Fibroblast of skin of abdomen (primary cell): ENCODE data around the gene VDR.

Experiments
- DNase-seq: peaks from one replicate; pipeline ENCODE4 v3.0.0-alpha.2; 2013

The VDR gene

GRCh38 chr12:47892819-47893218 is 12.0 kb downstream of the VDR start:
- DNase-seq, result peak; percentile 22

- no peak for DNase-seq
Observed at GRCh38 chr12:47891356-47891755, 13.4 kb downstream of the VDR start.

- no peak for DNase-seq
Observed at GRCh38 chr12:47889040-47889439, 15.8 kb downstream of the VDR start.

GRCh38 chr12:47888153-47888819 is 16.5 kb downstream of the VDR start:
- no peak for DNase-seq

GRCh38 chr12:47887529-47887928 is 17.3 kb downstream of the VDR start:
- DNase-seq, result no peak

GRCh38 chr12:47886510-47887240 is 18.1 kb downstream of the VDR start:
- DNase-seq, result peak; percentile 51

- no peak for DNase-seq
Observed at GRCh38 chr12:47885566-47885965, 19.2 kb downstream of the VDR start.

GRCh38 chr12:47885012-47885501 is 19.7 kb downstream of the VDR start:
- no peak for DNase-seq

- no peak for DNase-seq
Observed at GRCh38 chr12:47884501-47884900, 20.3 kb downstream of the VDR start.

- no peak for DNase-seq
Observed at GRCh38 chr12:47883663-47884195, 21.1 kb downstream of the VDR start.

GRCh38 chr12:47882781-47883546 is 21.8 kb downstream of the VDR start:
- DNase-seq, result no peak

GRCh38 chr12:47881826-47882427 is 22.9 kb downstream of the VDR start:
- peak; percentile 99 for DNase-seq

- no peak for DNase-seq
Observed at GRCh38 chr12:47881051-47881450, 23.7 kb downstream of the VDR start.

- DNase-seq, result no peak
Observed at GRCh38 chr12:47878918-47879481, 25.8 kb downstream of the VDR start.

GRCh38 chr12:47878293-47878917 is 26.4 kb downstream of the VDR start:
- DNase-seq, result no peak

- no peak for DNase-seq
Observed at GRCh38 chr12:47877081-47877480, 27.7 kb downstream of the VDR start.

GRCh38 chr12:47876440-47876960 is 28.3 kb downstream of the VDR start:
- DNase-seq, result no peak

- DNase-seq, result no peak
Observed at GRCh38 chr12:47875746-47876439, 28.9 kb downstream of the VDR start.

- no peak for DNase-seq
Observed at GRCh38 chr12:47874316-47874715, 30.5 kb downstream of the VDR start.

GRCh38 chr12:47870175-47870781 is 34.5 kb downstream of the VDR start:
- no peak for DNase-seq
